Left hindlimb (tissue), 1 donor: ENCODE measurements around the gene RPS15A.
"Not testable (repeated sequence)": the region's sequence is repeated elsewhere in the genome, so short reads cannot be mapped to it uniquely, and the experiment has no call there.

Experiments
- DNase-seq: peaks from one replicate; pipeline ENCODE4 v3.0.0-alpha.2; 2018

Gene RPS15A

DNA sequence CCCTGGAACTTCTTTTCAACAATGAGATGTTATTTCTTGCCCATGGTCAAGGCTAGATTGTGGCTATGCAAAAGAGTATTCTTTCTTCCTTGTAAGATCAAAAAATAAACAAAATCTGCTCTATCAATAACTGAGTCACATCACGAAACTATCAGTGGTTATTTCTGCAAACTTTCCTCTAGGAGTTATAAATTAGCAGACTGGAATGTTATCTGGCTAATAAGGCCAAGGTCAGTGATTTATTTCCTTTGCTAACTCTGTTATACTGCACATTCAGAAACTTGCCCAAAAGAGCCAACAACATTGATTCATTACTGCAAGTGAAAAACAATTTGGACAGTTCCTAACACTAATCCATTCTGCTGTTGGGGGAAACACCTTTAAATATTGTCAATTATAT lies 6.2 kb upstream of the RPS15A start:
- no peak for DNase-seq

- no peak for DNase-seq
Measured at GRCh38 chr16:18792836-18793433, 2.8 kb upstream of the RPS15A start.

DNA sequence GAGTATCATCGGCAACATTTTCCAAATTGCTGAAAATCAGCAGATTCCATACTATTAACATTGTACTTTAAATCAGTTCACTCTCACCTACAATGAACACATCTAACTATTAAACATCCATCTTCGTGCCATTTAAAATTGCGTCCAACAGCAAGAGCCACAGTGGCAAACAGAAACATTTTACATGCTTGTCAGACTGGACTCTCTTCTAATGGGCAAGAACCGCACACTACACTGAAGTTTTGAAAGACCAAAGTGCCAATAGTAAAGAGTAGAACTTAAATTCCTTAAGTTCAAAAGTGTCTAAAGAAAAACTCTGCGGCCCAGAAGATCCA lies 652 bp downstream of the RPS15A start:
- no peak for DNase-seq

DNA sequence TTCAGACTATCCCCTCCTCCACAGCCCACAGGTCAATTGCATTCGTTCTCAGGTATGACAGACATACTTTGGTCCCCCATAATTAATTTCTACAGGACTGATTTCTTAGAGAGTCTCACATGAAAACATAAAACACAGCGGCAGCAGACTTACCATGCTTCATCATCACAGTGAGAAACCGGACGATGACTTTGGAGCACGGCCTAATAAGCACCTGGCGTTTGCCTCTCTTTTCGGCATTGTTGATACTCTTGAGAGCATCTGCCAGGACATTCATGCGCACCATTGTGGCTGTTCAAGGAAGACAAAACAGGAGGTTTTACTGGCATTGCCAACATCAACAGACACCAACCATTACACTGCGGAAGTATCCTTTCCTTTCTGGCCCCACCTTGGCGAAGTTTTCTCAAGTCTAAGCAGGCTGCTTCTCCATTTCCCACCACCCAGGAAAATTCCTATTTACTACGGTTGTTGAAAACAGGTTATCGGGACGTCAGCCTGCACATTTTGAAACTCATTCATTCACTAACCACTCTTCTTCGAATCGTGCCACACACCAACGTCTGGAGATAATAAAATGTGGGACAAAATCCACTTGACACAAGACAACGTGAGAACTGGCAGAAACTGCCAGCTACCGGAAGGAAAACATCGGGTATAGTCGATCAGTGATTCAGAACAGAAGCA lies 1.2 kb downstream of the RPS15A start:
- DNase-seq = no peak

- no peak for DNase-seq
Measured at GRCh38 chr16:18784917-18785623, 5.1 kb downstream of the RPS15A start.

- DNase-seq = no peak
Measured at GRCh38 chr16:18783430-18784341, 6.4 kb downstream of the RPS15A start.

DNA sequence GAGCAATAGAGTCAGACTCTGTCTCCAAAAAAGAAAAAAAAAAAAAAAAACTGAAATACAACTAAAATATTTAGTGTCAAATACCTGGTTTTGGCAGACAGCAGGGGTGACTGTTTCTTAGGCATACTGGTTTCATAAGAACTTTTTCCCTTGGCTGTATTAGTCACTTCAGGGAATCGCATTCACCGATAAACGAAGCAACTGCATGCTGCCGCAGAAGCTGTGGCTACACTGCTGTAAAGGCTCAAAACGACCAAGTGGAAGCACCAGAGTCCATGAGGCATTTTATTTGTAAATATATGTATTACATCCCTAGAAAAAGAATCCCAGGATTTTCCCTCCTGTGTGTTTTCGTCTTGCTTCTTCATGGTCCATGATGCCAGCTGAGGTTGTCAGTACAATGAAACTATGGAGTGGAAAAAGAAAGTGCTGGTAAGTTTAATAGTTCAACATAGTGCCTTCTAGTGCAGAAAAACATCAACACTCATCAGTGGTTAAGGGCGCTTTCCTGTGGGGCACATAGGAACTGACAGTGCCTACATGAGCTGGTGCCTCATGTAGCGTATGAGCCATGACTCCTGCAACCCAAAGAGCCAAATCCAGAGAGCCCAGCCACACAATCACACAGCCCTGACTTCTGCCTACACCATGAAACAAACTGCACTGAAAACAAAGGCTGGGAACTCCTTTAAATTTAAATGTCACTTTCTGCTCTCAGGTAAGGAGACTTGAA lies 7.3 kb downstream of the RPS15A start:
- DNase-seq = no peak

- not testable (repeated sequence) for DNase-seq
Measured at GRCh38 chr16:18781232-18781631, 8.9 kb downstream of the RPS15A start.

DNA sequence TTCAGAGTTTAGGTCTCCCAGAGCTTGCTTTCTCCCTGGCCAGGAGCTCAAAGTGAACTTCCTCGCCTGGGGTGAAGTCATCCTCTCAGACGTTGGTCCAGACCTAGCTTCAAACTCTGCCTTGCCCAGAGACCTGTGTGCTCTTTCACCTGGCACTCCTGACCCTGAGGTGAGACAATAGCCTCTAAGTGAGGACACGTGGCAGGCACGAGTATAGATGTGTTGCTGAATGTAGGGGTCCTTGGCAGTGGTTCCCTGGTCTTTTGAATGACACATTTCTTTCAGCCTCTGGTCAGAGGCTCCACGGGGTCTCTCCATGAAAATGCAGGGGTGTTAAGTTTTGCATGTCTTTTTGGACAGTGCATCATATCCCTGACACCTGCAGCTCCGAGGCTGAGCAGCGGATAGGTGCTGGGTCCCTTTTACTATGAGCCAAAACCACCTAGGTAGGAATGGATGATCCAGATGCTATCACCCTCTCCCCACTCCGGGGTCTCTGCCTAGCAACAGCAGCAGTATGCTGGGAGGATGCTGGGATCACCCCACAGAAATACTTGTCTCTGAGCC lies 9.6 kb downstream of the RPS15A start:
- not testable (repeated sequence) for DNase-seq

DNA sequence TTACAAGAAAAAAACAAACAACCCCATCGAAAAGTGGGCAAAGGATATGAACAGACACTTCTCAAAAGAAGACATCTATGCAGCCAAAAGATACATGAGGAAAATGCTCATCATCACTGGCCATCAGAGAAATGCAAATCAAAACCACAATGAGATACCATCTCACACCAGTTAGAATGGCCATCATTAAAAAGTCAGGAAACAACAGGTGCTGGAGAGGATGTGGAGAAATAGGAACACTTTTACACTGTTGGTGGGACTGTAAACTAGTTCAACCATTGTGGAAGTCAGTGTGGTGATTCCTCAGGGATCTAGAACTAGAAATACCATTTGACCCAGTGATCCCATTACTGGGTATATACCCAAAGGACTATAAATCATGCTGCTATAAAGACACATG lies 12.5 kb downstream of the RPS15A start:
- not testable (repeated sequence) for DNase-seq

GRCh38 chr16:18776334-18776733 lies 13.8 kb downstream of the RPS15A start:
- not testable (repeated sequence) for DNase-seq

DNA sequence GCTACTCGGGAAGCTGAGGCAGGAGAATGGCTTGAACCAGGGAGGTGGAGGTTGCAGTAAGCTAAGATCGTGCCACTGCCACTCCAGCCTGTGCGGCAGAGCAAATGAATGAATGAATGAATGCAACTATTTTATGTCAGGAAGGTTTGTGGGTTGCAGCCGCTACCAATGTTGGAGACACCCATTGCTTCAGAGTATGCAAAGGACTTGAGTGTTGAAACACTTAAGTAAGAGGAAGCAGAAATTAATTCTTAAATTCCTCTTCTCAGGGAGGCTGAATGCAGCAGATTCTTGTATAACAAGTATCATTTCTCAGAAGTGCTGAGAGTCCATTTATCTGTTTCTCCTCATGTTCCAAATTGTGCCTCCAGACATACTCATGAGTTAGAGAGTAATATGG lies 15.5 kb downstream of the RPS15A start:
- DNase-seq = not testable (repeated sequence)

DNA sequence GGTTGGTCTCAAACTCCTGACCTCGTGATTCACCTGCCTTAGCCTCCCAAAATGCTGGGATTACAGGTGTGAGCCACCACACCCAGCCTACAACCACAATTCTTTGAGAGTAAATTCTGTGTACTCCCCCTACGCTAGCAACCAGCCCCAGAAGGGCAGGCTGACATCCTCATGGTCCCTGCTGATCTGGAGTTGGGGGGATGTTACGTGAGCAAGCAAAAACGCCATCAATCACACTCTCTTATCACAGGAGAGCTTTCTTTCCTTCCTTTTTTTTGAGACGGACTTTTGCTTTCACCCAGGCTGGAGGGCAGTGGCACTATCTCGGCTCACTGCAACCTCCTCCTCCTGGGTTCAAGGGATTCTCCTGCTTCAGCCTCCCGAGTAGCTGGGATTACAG lies 18.0 kb downstream of the RPS15A start:
- not testable (repeated sequence) for DNase-seq

DNA sequence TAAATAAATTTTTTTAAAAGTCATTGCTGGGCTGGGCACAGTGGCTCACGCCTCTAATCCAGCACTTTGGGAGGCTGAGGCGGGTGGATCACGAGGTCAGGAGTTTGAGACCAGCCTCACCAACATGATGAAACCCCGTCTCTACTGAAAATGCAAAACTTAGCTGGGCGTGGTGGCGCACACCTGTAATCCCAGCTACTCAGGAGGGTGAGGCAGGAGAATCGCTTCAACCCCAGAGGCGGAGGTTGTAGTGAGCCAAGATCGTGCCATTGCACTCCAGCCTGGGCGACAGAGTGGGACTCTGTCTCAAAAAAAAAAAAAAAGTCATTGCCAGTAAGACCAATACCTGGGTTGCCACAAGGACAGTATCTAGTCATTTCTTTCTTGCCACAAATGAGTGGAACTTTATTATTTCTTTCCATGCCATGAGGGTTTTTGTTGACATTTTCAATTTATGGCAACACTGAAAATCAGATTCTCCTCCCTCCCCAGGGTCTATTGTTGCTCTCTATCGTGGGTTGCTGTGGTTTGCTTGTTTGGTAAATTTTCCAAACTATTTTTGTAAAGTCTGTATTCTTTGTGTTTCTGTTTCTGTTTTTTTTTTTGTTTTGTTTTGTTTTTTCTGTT lies 19.7 kb downstream of the RPS15A start:
- DNase-seq = not testable (repeated sequence)

DNA sequence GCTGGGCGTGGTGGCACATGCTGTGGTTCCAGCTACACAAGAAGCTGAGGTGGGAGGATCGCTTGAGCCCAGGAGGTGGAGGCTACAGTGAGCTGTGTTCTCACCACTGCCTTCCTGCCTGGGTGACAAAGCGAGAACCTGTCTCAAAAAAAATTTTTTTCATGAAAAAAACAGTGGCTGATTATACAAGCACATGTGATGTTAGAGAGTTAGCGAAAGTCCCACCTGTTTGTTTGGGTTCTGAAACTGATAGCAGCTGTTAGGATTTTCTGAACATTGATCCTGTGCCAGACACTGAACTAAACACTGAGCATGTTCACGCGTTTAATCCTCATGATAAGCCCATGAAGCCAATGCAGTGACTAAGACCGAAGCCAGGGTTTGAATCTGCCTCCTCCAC lies 22.9 kb downstream of the RPS15A start:
- DNase-seq = not testable (repeated sequence)

DNA sequence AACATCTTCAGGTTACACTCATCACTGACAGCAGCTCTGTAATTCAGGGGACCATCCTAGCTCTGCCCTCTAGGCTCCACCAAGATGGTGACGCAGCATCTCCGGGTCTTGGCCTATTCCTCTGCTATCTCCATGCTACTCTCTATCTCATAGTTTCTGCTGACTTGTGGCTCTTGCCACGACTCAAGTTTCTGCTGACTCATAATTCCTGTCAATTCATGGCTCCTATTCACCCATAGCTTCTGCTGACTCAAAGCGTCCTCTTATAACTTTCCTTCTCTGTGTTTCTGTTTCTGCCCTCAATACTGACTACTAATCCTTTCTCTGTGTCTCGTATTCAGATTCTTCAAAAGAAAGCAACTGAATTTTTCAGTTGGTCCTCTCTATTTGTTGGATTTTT lies 27.4 kb downstream of the RPS15A start:
- not testable (repeated sequence) for DNase-seq

DNA sequence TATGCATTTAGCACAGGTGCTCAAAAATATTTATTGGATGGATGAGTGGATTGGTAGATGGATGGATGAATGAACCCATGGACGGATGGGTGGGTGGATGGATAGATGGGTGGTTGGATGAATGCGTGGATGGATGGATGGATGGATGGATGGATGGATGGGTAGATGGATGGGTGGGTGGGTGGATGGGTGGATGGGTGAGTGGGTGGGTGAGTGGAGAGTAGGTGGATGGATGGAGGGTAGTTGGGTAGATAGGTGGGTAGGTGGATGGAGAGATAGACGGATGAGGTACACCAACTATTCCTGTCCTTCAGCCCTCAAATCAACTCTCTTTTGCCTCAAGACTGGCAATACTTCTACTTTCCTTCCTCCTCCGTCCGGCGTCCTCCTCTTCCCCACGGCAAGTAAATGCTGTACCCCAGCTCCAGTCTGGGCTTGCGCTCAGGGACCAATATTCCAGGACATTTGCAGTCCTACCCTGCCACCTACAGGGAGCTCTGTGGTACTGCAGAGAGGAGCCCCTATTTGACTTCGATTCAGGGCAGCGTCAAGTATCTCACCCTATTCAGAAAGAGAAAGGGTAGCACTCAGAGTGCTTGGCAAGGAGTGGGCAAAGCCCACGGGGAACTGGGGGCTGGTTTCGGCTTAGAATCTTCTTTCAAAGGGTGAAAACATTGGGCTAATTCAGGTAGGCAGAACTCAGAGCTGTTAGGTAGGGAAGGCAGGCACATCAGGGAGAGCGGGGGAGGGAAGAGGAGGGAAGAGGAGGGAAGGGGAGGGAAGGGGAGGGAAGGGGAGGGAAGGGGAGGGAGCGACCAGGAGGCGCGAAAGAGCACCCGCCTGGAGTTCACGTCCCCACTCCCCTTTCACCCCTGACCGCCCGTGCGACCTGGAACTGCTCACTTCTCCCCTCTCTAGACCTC lies 30.3 kb downstream of the RPS15A start:
- not testable (repeated sequence) for DNase-seq

- not testable (repeated sequence) for DNase-seq
Measured at GRCh38 chr16:18757960-18758660, 32.0 kb downstream of the RPS15A start.

DNA sequence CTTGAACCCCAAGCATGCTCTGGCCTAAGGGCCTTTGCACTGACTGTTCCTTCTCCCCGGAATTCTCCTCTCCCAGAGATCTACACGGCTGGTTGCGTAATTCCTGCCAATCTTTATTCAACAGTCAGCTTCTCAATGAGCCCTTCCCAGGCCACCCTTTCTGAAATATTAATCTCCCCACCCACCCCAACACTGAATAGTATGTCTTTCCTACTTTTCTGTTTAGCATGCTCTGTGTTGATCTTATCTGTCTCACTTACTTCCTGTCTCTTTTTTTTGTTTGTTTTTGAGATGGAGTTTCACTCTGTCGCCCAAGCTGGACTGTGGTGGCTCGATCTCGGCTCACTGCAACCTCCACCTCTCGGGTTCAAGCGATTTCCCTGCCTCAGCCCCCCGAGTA lies 33.5 kb downstream of the RPS15A start:
- DNase-seq = not testable (repeated sequence)

DNA sequence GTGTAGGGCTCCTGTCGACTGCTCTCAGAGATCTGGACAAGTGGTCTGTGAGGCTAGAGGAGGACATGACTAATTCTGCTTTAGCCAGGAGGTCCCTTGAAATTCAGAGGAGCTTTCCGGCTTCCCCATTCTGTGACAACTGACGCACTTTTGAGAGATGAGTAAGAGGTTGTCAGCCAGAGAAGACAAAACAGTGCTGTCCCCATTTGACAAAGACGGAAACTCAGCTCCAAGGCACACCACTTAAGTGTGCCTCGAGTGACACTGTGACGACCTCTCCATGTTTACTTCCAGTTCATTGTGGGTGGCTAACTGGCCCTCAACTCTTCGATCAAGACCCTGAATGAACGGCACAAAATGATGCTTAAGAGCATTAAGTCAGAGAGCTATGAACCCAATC lies 47.3 kb downstream of the RPS15A start:
- not testable (repeated sequence) for DNase-seq
